HL-60 (cell line): ENCODE results near the gene ATP5F1A.

ENCODE experiments used
- GABPA ChIP-seq: IDR thresholded peaks from 2 replicates; pipeline ENCODE4 v1.6.1; 2012; ENCODE audit warnings: low read depth
- POLR2AphosphoS5 ChIP-seq: IDR thresholded peaks from 2 replicates; pipeline ENCODE4 v1.6.1; 2012; ENCODE audit warnings: low read depth
- SPI1 ChIP-seq: IDR thresholded peaks from 2 replicates; pipeline ENCODE4 v1.6.1; 2012; ENCODE audit warnings: low read depth, mild to moderate bottlenecking, borderline replicate concordance
- TF ChIP-seq, protein P1 (sequence below): IDR thresholded peaks from one replicate; pipeline ENCODE4 v1.5.1; 2011; ENCODE audit warnings: low read length, control low read depth, inconsistent platforms; ENCODE audit not compliant: insufficient read depth
- TF ChIP-seq, protein P2 (sequence below): IDR thresholded peaks from 2 replicates; pipeline ENCODE4 v1.6.1; 2012; ENCODE audit warnings: low read depth; ENCODE audit not compliant: insufficient replicate concordance

DNA sequence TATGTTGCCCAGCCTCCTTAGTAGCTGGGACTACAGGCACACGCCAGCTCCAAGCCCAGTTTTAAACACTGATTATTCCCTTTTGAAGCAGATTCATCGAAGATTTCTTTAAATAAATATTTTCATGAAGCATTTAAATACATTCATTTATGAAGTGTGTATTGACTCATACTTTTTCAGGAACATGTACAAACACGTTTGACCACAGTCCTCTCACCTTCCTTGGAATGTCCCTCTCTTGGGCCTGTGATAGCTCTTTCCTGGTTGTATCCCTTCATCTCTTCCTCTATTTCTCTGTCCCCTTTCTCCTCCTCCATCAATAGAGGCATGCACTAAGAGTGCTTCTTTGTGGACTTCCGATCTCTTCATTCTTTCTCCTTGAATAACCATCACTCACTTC, 28.6 kb downstream of the ATP5F1A start:
- TF ChIP-seq POLR2AphosphoS5 (no peak), GABPA (no peak), SPI1 (no peak)
- TF ChIP-seq, protein P1, sequence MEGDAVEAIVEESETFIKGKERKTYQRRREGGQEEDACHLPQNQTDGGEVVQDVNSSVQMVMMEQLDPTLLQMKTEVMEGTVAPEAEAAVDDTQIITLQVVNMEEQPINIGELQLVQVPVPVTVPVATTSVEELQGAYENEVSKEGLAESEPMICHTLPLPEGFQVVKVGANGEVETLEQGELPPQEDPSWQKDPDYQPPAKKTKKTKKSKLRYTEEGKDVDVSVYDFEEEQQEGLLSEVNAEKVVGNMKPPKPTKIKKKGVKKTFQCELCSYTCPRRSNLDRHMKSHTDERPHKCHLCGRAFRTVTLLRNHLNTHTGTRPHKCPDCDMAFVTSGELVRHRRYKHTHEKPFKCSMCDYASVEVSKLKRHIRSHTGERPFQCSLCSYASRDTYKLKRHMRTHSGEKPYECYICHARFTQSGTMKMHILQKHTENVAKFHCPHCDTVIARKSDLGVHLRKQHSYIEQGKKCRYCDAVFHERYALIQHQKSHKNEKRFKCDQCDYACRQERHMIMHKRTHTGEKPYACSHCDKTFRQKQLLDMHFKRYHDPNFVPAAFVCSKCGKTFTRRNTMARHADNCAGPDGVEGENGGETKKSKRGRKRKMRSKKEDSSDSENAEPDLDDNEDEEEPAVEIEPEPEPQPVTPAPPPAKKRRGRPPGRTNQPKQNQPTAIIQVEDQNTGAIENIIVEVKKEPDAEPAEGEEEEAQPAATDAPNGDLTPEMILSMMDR, result no peak
- TF ChIP-seq, protein P2, sequence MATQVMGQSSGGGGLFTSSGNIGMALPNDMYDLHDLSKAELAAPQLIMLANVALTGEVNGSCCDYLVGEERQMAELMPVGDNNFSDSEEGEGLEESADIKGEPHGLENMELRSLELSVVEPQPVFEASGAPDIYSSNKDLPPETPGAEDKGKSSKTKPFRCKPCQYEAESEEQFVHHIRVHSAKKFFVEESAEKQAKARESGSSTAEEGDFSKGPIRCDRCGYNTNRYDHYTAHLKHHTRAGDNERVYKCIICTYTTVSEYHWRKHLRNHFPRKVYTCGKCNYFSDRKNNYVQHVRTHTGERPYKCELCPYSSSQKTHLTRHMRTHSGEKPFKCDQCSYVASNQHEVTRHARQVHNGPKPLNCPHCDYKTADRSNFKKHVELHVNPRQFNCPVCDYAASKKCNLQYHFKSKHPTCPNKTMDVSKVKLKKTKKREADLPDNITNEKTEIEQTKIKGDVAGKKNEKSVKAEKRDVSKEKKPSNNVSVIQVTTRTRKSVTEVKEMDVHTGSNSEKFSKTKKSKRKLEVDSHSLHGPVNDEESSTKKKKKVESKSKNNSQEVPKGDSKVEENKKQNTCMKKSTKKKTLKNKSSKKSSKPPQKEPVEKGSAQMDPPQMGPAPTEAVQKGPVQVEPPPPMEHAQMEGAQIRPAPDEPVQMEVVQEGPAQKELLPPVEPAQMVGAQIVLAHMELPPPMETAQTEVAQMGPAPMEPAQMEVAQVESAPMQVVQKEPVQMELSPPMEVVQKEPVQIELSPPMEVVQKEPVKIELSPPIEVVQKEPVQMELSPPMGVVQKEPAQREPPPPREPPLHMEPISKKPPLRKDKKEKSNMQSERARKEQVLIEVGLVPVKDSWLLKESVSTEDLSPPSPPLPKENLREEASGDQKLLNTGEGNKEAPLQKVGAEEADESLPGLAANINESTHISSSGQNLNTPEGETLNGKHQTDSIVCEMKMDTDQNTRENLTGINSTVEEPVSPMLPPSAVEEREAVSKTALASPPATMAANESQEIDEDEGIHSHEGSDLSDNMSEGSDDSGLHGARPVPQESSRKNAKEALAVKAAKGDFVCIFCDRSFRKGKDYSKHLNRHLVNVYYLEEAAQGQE, result no peak
